Psoas muscle (tissue), 8 donors: Measurements from ENCODE around the gene C14orf132. TPM values are rescaled to one million over a fixed set of nuclear protein-coding genes. Genes with fewer than 3 reads are reported as not detected.
"Not testable (repeated sequence)": the region's sequence is repeated elsewhere in the genome, so short reads cannot be mapped to it uniquely, and the experiment has no call there.

Source experiments
- ATAC-seq, 4 donors: fragments of 200-7000 bp; cut with Tn5 transposase; one replicate each; pipeline ENCODE4 v1.9.1; 2020; ENCODE audit warnings: moderate library complexity in 3 of 4, mild to moderate bottlenecking in 2 of 4
- DNase-seq, 2 donors: peaks; one replicate each; pipeline ENCODE4 v3.0.0-alpha.2; 2020
- H3K27ac ChIP-seq: fragments of 200-600 bp; one replicate; pipeline ENCODE4 v1.8.0; 2022
- H3K27me3 ChIP-seq, 3 donors: fragments of 200-600 bp in 1 of 3; one replicate each; pipeline versions ENCODE4 v1.6.1 to v1.8.0; 2013 to 2022; ENCODE audit warnings: low read length in 2 of 3, mild to moderate bottlenecking in 2 of 3, moderate library complexity in 1 of 3; ENCODE audit not compliant: insufficient read depth in 3 of 3
- H3K36me3 ChIP-seq, 2 donors: fragments of 200-600 bp in 1 of 2; one replicate each; pipeline versions ENCODE4 v1.6.1 to v1.8.0; 2013 to 2022; ENCODE audit warnings: low read depth in 1 of 2, mild to moderate bottlenecking in 1 of 2, moderate library complexity in 1 of 2; ENCODE audit not compliant: insufficient read depth in 1 of 2
- H3K4me1 ChIP-seq: fragments of 200-600 bp; one replicate; pipeline ENCODE4 v1.8.0; 2022
- H3K4me3 ChIP-seq: fragments of 200-600 bp; one replicate; pipeline ENCODE4 v1.8.0; 2022; ENCODE audit warnings: mild to moderate bottlenecking
- H3K9me3 ChIP-seq: fragments of 200-600 bp; one replicate; pipeline ENCODE4 v1.8.0; 2022
- WGBS, 3 donors: extraction: QIAGEN DNeasy Blood & Tissue Kit; methylation state at CpG; one replicate each; pipeline versions ENCODE4 v1.1.6 to v1.1.7; 2013; 5-methylcytosine and 5-hydroxymethylcytosine counted together
- intact Hi-C, 2 donors: fragments of 100-400 bp; cut with DNase I; formaldehyde crosslinking; loops; one replicate each; pipeline versions ENCODE4 v1.11.0 to v1.14.2; 2022
- polyA plus RNA-seq, 3 donors: library from polyadenylated mRNA; stranded (reverse); fragments of 200-250 nt; gene quantifications; one replicate each; pipeline ENCODE4 v1.2.3, GENCODE V29; 2013
- total RNA-seq, 4 donors: library from RNA; stranded (reverse); fragmentation: NEBNext Ultra II Directional in 2 of 4; extraction: Animal tissue kit (Norgen Biotek cat#: 25700) in 2 of 4; gene quantifications; one replicate each; pipeline versions ENCODE4 v1.2.1 to v1.2.4, GENCODE V29; 2021 to 2023
- TF ChIP-seq, protein P1 (sequence below): fragments of 200-600 bp; IDR thresholded peaks from one replicate; pipeline ENCODE4 v1.8.0; 2022; ENCODE audit warnings: antibody characterized with exemption
- donor health status: healthy with polysubstance abuse.
- donor health status: DM: no; HTN: no; CAD: no; lungs with moderate emphysema.
- donor health status: Bipolar disorder and iron deficiency.
- donor health status: healthy.
- donor health status: DM: yes; HTN: yes; CAD: no.
- donor health status: DM: no; HTN: no; CAD: no.
- donor health status: DM: no; HTN: no; CAD: no.
- donor health status: DM: yes; HTN: yes; CAD: no.

The C14orf132 gene
- total and polyA plus RNA-seq, 7 donors = 0.57 to 5.3 (median 0.86) TPM

DNA sequence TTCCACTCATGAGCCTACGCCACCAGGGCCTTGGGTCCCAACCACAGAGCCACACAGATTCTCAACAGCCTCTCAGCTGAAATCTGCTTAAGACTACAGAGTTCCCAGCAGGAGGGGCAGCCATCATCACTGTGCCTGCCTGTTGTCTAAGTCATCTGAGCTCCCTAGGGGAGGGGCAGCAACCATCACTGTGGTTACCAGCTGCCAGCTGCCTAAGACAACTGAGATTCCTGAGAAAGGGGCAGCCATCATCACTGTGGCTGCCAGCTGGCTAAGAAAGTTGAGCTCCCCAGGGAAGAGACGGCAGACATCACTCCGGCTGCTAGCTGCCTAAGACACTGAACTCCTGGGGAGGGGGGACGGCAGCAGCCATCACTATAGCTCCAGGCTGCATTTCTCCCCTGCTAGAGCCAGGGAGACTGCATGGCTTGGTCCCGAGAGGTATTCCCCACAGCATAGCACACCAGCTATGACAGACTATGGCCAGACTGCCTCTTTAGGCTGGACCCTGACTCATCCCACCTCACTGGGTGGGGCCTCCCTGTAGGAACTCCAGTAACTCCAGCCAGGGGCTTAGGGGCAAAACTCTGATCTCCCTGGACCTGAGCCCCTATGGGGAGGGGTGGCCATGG is 37.2 kb upstream of the C14orf132 start:
- Histone ChIP-seq H3K27me3 (peaks cover 0 to 26% (median 0%) of the 10 kb centered on the region in 3 donors), H3K27ac (no peak overlapping the region), H3K4me3 (no peak overlapping the region), H3K9me3 (no peaks in the 10 kb centered on the region), H3K36me3 (no peaks in the 10 kb centered on the region), H3K4me1 (no peaks in the 10 kb centered on the region)
- 21 to 27% (median 24%) methylated on average over 5 of the region's 5 CpGs for WGBS, 3 donors
- TF ChIP-seq, protein P1, sequence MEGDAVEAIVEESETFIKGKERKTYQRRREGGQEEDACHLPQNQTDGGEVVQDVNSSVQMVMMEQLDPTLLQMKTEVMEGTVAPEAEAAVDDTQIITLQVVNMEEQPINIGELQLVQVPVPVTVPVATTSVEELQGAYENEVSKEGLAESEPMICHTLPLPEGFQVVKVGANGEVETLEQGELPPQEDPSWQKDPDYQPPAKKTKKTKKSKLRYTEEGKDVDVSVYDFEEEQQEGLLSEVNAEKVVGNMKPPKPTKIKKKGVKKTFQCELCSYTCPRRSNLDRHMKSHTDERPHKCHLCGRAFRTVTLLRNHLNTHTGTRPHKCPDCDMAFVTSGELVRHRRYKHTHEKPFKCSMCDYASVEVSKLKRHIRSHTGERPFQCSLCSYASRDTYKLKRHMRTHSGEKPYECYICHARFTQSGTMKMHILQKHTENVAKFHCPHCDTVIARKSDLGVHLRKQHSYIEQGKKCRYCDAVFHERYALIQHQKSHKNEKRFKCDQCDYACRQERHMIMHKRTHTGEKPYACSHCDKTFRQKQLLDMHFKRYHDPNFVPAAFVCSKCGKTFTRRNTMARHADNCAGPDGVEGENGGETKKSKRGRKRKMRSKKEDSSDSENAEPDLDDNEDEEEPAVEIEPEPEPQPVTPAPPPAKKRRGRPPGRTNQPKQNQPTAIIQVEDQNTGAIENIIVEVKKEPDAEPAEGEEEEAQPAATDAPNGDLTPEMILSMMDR = no peak
- DNase-seq (no peak), ATAC-seq (no peak)
- intact Hi-C loops = loop anchor here in 1 of 2 donors (10.0 kb wide), 1 partner anchor 273 kb away; no protein-coding TSS in a partner anchor

DNA sequence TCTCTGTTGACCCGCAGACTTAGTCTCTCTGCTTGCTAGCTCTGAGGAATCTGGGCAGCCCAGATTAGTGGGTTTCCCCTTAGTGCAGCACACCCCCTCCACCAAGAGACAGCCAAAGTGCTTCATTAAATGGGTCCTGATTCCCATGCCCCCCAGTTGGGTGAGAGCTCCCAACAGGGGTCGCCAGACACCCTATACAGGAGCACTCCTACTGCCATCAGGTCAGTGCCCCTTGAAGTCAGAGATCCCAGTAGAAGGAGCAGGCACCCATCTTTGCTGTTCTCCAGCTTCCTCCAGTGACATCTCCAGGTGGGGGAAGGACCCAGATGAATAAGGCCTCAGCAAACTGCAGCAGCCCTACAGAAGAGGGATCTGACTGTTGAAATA is 36.7 kb upstream of the C14orf132 start:
- WGBS, 3 donors = 43 to 79% (median 72%) methylated on average over 2 of the region's 2 CpGs
- no peaks in the 10 kb centered on the region for H3K4me1 ChIP-seq
- ATAC-seq = no peak
- no peak overlapping the region for H3K4me3 ChIP-seq
- H3K9me3 ChIP-seq = no peaks in the 10 kb centered on the region
- H3K27me3 ChIP-seq = peaks cover 0 to 26% (median 0%) of the 10 kb centered on the region in 3 donors
- intact Hi-C loops = loop anchor here in 1 of 2 donors (10.0 kb wide), 1 partner anchor 272 kb away; no protein-coding TSS in a partner anchor
- no peaks in the 10 kb centered on the region for H3K36me3 ChIP-seq
- no peak for DNase-seq
- TF ChIP-seq, protein P1 = no peak
- no peak overlapping the region for H3K27ac ChIP-seq

DNA sequence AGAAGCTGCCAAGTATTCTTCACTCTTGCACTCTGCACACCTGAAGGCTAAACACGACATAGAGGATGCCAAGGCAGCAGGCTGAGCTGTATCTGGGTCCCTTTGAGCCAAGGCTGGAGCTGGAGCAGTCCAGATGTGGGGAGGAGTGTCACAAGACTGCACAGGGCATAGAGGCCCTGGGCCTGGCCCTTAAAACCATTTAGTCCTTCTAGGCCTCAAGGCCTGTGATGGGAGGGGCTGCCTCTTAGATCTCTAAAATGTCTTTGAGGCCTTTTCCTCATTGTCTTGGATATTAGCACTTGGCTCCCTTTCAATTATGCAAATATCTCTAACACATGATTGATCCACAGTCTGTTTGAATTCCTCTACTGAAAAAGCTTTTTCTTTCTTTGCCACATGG is 28.0 kb upstream of the C14orf132 start:
- WGBS, 3 donors = 60 to 74% (median 63%) methylated on average over 1 of the region's 1 CpG
- TF ChIP-seq, protein P1 = no peak
- intact Hi-C loops = no loop called here

GRCh38 chr14:96011607-96012006 is 27.6 kb upstream of the C14orf132 start:
- TF ChIP-seq, protein P1 = no peak
- intact Hi-C loops = no loop called here
- H3K27me3 ChIP-seq = no peaks in the 10 kb centered on the region
- ATAC-seq (no peak), DNase-seq (no peak)
- H3K4me3 ChIP-seq = no peak overlapping the region
- no peaks in the 10 kb centered on the region for H3K9me3 ChIP-seq
- H3K4me1 ChIP-seq = no peaks in the 10 kb centered on the region
- H3K36me3 ChIP-seq = no peaks in the 10 kb centered on the region
- H3K27ac ChIP-seq = no peak overlapping the region

More for the DNA sequence above, 28.0 kb upstream of the C14orf132 start:
- ATAC-seq (no peak), DNase-seq (no peak)
- no peak overlapping the region for H3K4me3 ChIP-seq
- no peaks in the 10 kb centered on the region for H3K27me3 ChIP-seq
- no peak overlapping the region for H3K27ac ChIP-seq
- no peaks in the 10 kb centered on the region for H3K4me1 ChIP-seq
- no peaks in the 10 kb centered on the region for H3K9me3 ChIP-seq
- no peaks in the 10 kb centered on the region for H3K36me3 ChIP-seq

DNA sequence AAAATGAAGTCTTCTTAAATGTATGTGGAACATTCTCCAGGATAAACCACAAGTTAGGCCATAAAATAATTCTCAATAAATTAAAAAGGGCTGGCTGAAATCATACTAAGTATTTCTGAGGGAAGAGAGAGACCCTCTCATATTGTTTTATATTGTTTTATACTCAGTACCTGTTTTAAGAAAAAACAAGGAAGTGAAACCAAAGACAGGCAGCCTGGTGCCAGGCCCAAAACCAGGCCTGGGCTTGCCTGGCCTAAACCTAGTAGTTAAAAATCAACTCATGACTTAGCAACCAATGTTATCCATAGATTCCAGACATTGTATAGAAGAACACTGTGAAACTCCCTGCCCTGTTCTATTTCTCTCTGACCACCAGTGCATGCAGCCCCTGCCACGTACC is 26.4 kb upstream of the C14orf132 start:
- intact Hi-C loops, H3K4me3 ChIP-seq, DNase-seq, H3K4me1 ChIP-seq, H3K27ac ChIP-seq, H3K27me3 ChIP-seq, H3K36me3 ChIP-seq, H3K9me3 ChIP-seq, ATAC-seq: not testable (repeated sequence)
- WGBS, 3 donors = 92 to 100% (median 96%) methylated on average over 1 of the region's 1 CpG
